Heart right ventricle (tissue), 16 donors: ENCODE data around the gene RARRES2. TPM values are rescaled to one million over a fixed set of nuclear protein-coding genes. Genes with fewer than 3 reads are reported as not detected.
A peak's percentile ranks its signal among the peaks of the same experiment; 100 is the strongest.

Experiments
- ATAC-seq, 8 donors: fragments of 200-7000 bp; cut with Tn5 transposase; one replicate each; pipeline ENCODE4 v1.9.1; 2020; ENCODE audit warnings: mild to moderate bottlenecking in 8 of 8, moderate library complexity in 8 of 8, moderate number of reproducible peaks in 1 of 8
- DNase-seq, 2 donors: peaks; one replicate each; pipeline ENCODE4 v3.0.0-alpha.2; 2020
- H3K27ac ChIP-seq, 10 donors: fragments of 200-600 bp; sonication (generic) in 2 of 10; one replicate each; pipeline versions ENCODE4 v1.5.0 to v1.8.0; 2020 to 2022; ENCODE audit warnings: mild to moderate bottlenecking in 3 of 10
- H3K27me3 ChIP-seq, 7 donors: fragments of 200-600 bp; one replicate each; pipeline ENCODE4 v1.8.0; 2021 to 2022; ENCODE audit warnings: mild to moderate bottlenecking in 2 of 7
- H3K36me3 ChIP-seq, 9 donors: fragments of 200-600 bp; sonication (generic) in 1 of 9; one replicate each; pipeline versions ENCODE4 v1.5.0 to v1.8.0; 2020 to 2022; ENCODE audit warnings: mild to moderate bottlenecking in 2 of 9
- H3K4me1 ChIP-seq, 9 donors: fragments of 200-600 bp; sonication (generic) in 1 of 9; one replicate each; pipeline versions ENCODE4 v1.5.0 to v1.8.0; 2020 to 2022; ENCODE audit warnings: mild to moderate bottlenecking in 4 of 9
- H3K4me3 ChIP-seq, 10 donors: fragments of 200-600 bp; sonication (generic) in 2 of 10; one replicate each; pipeline versions ENCODE4 v1.5.0 to v1.8.0; 2020 to 2022; ENCODE audit warnings: mild to moderate bottlenecking in 7 of 10, moderate library complexity in 2 of 10
- H3K9me3 ChIP-seq, 11 donors: fragments of 200-600 bp in 10 of 11; sonication (generic) in 2 of 11; one replicate each; pipeline versions ENCODE4 v1.5.0 to v1.8.0; 2013 to 2022; ENCODE audit warnings: mild to moderate bottlenecking in 2 of 11, control low read depth in 1 of 11, moderate library complexity in 1 of 11
- CTCF ChIP-seq, 9 donors: fragments of 200-600 bp; sonication (generic) in 2 of 9; IDR thresholded peaks; one replicate each; pipeline versions ENCODE4 v1.5.0 to v1.8.0; 2021 to 2022; ENCODE audit warnings: antibody characterized with exemption in 9 of 9, mild to moderate bottlenecking in 5 of 9, moderate library complexity in 1 of 9
- WGBS, 2 donors: extraction: QIAGEN DNeasy Blood & Tissue Kit; methylation state at CpG; one replicate each; pipeline ENCODE4 v1.1.7; 2013; ENCODE audit warnings: inconsistent platforms in 1 of 2; 5-methylcytosine and 5-hydroxymethylcytosine counted together
- intact Hi-C, 10 donors: fragments of 100-400 bp; cut with DNase I; formaldehyde crosslinking; loops; one replicate each; pipeline versions ENCODE4 v1.11.1 to v1.14.2; 2022
- polyA plus RNA-seq, 2 donors: library from polyadenylated mRNA; stranded (reverse); fragments of 200-250 nt; gene quantifications; one replicate each; pipeline ENCODE4 v1.2.3, GENCODE V29; 2013
- total RNA-seq, 10 donors: library from RNA; stranded (reverse); fragmentation: NEBNext Ultra II Directional in 3 of 10; extraction: Animal tissue kit (Norgen Biotek cat#: 25700) in 3 of 10; gene quantifications; one replicate each; pipeline versions ENCODE4 v1.2.1 to v1.2.4, GENCODE V29; 2021 to 2023
- donor health status: Arrhythmogenic right ventricular cardiomyopathy.
- donor health status: ischemic (EF 13 %, LVEDD 7.1; RV severe dilation, severe dysfunction).
- donor health status: healthy with polysubstance abuse.
- donor health status: DM: no; HTN: yes; CAD: no.
- donor health status: DM: no; HTN: no; CAD: no.
- donor health status: ischemic (EF 25% LVEDD 6.9; RV normal size, moderate dysfunction).
- donor health status: ischemic (EF 25% LVEDD 5.7; RV mildly dilated, moderate dysfunction).
- donor health status: healthy.
- donor health status: DM: yes; HTN: yes; CAD: no.
- donor health status: Ischemic cardiomyopathy.
- donor health status: ischemic (EF 35%, LVEDD 5.7; RV mildly dilated, moderate dysfunction).
- donor health status: nonischemic (EF 11% LVEDD 7.7; RV severe dilation, severe dysfunction).
- donor health status: DM: yes; HTN: yes; CAD: no.
- donor health status: PGD.
- donor health status: ischemic (EF 29% LVEDD 5.4; RV normal size, mild dysfunction).
- donor health status: nonischemic (EF 23%, LVEDD 6.1; RV moderate dilation, normal function).

The RARRES2 gene
- total and polyA plus RNA-seq, 12 donors: 6.7 to 33.0 (median 18.4) TPM

GRCh38 chr7:150373049-150373801, 31.8 kb upstream of the RARRES2 start:
- DNase-seq (no peak), ATAC-seq (peak in 1 of 8 donors; percentile 32)
- Histone ChIP-seq H3K36me3 (peaks cover 0 to 57% (median 28%) of the 10 kb centered on the region in 9 donors), H3K9me3 (no peaks in the 10 kb centered on the region), H3K4me3 (no peak overlapping the region), H3K27ac (peak overlapping the region in 7 of 10 donors; percentile 11 to 50 (median 39)), H3K27me3 (no peaks in the 10 kb centered on the region), H3K4me1 (peaks cover 13 to 65% (median 36%) of the 10 kb centered on the region in 9 donors)
- no peak for TF ChIP-seq CTCF (IDR thresholded peaks at IDR 0.05)
- 58 to 70% methylated on average over 21 of the region's 21 CpGs for WGBS, 2 donors
- intact Hi-C loops: no loop called here

DNA sequence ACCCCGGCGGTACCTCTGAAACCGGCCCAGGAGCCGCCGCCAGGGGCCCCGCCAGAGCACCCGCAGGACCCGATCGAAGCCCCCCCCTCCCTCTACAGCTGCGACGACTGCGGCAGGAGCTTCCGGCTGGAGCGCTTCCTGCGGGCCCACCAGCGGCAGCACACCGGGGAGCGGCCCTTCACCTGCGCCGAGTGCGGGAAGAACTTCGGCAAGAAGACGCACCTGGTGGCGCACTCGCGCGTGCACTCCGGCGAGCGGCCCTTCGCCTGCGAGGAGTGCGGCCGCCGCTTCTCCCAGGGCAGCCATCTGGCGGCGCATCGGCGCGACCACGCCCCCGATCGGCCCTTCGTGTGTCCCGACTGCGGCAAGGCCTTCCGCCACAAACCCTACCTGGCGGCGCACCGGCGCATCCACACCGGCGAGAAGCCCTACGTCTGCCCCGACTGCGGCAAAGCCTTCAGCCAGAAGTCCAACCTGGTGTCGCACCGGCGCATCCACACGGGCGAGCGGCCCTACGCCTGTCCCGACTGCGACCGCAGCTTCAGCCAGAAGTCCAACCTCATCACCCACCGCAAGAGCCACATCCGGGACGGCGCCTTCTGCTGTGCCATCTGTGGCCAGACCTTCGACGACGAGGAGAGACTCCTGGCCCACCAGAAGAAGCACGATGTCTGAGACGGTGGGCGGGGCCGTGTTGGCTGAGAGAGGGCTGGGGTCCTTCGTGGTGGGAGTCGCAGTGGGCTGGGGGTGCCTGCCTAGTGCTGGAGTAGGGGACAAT, 31.0 kb upstream of the RARRES2 start:
- no peak overlapping the region for H3K4me3 ChIP-seq
- intact Hi-C loops: no loop called here
- TF ChIP-seq CTCF (IDR thresholded peaks at IDR 0.05): no peak
- no peaks in the 10 kb centered on the region for H3K9me3 ChIP-seq
- ATAC-seq (no peak), DNase-seq (no peak)
- peak overlapping the region in 6 of 10 donors; percentile 11 to 50 (median 42) for H3K27ac ChIP-seq
- H3K4me1 ChIP-seq: peaks cover 16 to 65% (median 38%) of the 10 kb centered on the region in 9 donors
- 81 to 85% methylated on average over 72 to 79 of the region's 79 CpGs for WGBS, 2 donors
- H3K27me3 ChIP-seq: no peaks in the 10 kb centered on the region
- H3K36me3 ChIP-seq: peaks cover 0 to 57% (median 28%) of the 10 kb centered on the region in 9 donors

- no peak for DNase-seq
- no peaks in the 10 kb centered on the region for H3K9me3 ChIP-seq
- intact Hi-C loops: no loop called here
- ATAC-seq: no peak
- H3K27me3 ChIP-seq: no peaks in the 10 kb centered on the region
- no peak overlapping the region for H3K27ac ChIP-seq
- WGBS, 2 donors: 89 to 93% methylated on average over 30 of the region's 30 CpGs
- H3K4me1 ChIP-seq: peaks cover 16 to 60% (median 38%) of the 10 kb centered on the region in 9 donors
- no peak for TF ChIP-seq CTCF (IDR thresholded peaks at IDR 0.05)
- H3K36me3 ChIP-seq: peaks cover 0 to 57% (median 28%) of the 10 kb centered on the region in 9 donors
- no peak overlapping the region for H3K4me3 ChIP-seq
Observed at GRCh38 chr7:150371996-150372270, 30.5 kb upstream of the RARRES2 start.

GRCh38 chr7:150371131-150371995, 29.9 kb upstream of the RARRES2 start:
- ATAC-seq (no peak), DNase-seq (no peak)
- no peaks in the 10 kb centered on the region for H3K27me3 ChIP-seq
- H3K9me3 ChIP-seq: no peaks in the 10 kb centered on the region
- peak overlapping the region in 3 of 10 donors; percentile 2 to 99 (median 14) for H3K27ac ChIP-seq
- H3K36me3 ChIP-seq: peaks cover 0 to 57% (median 28%) of the 10 kb centered on the region in 9 donors
- H3K4me3 ChIP-seq: no peak overlapping the region
- intact Hi-C loops: no loop called here
- TF ChIP-seq CTCF (IDR thresholded peaks at IDR 0.05): no peak
- WGBS, 2 donors: 87 to 90% methylated on average over 48 of the region's 48 CpGs
- H3K4me1 ChIP-seq: peaks cover 16 to 57% (median 38%) of the 10 kb centered on the region in 9 donors
